Activated T-helper 1 cell treated with Interleukin-2 at 50 U/mL for 16 hours (primary cell): ENCODE data around the gene ABHD12.
"Not testable (repeated sequence)": the region's sequence is repeated elsewhere in the genome, so short reads cannot be mapped to it uniquely, and the experiment has no call there.

Experiments
- DNase-seq: peaks from one replicate; pipeline ENCODE4 v3.0.0-alpha.2; 2020; ENCODE audit warnings: low read depth

The ABHD12 gene

DNA sequence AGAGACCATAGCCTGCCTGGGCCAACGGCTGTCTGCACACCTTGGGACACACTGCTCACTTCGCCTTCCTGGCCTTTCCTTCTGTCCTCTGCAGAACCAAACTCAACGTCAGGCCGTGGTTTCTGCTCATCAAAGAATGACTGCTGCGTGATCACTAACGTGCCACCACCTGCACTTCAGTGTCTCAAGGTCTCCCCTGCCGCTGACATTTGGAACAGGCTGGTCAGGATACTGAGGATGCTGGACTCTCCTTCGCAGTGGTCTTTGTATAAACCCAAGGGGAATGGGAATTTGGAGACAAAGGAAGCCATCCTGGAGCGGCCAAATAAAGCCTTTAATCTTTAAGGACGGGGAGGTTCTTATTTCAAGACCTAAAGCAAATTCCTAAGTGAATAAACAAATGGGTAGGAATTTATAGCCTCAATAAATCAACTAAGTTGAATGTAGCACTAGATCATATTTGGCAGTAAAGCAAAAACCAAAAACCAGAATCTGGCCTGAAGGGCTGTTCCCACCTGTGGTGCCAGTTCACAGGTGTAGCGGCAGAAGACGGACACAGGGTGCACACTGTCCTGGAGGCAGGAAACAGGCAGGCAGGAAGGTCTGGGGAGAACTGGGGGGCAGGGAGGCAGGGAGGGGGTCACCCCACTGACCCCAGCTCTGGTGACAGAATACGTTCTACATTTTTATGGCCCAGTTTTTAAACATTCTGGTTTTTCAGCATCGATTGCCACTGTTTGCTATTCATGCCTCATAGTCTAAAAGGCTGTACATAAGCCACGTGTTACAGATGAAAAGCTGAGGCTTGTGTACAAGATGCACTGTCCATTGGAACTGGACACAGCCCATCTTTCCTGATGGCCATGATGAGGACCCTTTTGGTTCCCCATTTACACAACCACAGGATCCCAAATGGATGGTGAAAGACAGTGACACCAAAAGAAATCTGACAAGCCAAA is 36.6 kb downstream of the ABHD12 start:
- DNase-seq: no peak

DNA sequence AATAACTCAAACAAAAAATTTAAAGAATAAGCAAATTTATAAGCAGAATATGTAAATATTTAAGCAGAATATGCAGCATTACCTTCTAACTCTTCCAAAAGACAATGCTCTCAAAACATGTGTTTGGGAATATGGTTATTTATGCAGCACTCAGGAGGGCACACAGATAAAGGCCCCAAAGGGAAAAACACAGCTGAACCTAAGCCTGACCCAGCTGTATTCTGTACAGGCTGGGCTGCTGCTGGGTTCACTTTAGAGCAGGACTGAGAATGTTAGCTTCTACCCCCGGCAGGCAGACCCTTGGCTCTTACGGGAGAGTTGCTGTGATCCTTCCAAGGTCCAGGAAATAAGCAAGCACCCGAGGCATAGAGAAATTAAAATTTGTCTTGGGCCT is 37.3 kb downstream of the ABHD12 start:
- no peak for DNase-seq

DNA sequence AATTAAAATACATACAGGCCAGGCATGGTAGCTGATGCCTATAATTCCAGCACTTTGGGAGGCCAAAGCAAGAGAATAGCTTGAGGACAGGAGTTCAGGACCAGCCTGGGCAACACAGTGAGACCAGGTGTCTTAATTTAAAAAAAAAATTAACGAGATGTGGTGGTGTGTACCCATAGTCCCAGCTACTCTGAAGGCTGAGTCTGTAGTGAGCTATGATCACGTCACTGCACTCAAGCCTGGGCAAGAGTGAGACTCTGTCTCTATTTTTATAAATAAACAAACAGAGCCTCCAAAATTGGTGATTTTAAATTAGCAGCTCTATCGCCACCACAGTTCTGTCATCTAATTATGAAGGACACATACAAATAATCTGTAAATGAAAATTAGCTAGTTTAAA is 37.9 kb downstream of the ABHD12 start:
- no peak for DNase-seq

DNA sequence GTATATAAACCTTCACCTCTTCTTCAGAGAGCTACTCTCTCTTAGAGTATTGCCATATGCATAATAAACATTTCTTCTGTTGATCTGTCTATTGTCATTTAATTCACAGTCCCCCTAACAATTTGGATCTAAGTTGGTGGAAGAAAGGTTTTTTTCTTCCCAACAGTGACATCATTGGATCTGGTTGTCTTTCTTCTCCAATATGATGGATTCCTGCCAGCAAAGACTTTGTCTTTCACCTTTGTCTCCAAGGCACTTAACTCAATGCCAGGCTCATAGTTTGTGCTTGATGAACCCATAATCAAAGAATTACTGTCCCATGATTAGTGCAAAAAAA is 39.6 kb downstream of the ABHD12 start:
- no peak for DNase-seq

DNA sequence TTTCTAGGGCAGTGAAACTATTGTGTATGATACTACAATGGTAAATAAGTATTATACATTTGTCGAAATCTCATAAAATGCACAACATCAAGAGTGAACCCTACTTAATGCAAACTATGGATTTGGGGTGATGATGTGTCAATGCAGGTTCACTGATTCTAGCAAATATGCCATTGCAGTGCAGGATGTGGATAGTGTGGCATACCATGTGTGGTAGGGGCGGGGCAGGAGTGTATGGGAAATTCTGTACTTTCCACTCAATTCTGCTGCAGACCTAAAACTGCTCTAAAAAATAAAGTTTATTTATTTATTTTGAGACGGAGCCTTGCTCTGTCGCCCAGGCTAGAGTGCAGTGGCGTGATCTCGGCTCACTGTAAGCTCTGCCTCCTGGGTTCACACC is 44.3 kb downstream of the ABHD12 start:
- no peak for DNase-seq

DNA sequence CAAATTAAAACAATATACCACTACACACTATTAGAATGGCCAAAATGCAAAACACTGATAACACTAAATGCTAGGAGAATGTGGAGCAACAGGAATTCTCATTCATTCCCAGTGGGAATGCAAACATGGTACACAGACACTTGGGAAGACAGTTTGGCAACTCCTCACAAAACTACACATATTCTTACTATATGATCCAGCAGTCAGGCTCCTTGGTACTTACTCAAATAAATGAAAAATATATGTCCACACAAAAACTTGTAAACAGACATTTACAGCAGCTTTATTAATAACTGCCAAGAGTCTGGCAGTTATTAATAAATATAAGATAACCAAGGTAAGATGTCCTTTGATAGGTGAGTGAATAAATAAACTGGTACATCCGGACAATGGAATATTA is 44.9 kb downstream of the ABHD12 start:
- DNase-seq: no peak

DNA sequence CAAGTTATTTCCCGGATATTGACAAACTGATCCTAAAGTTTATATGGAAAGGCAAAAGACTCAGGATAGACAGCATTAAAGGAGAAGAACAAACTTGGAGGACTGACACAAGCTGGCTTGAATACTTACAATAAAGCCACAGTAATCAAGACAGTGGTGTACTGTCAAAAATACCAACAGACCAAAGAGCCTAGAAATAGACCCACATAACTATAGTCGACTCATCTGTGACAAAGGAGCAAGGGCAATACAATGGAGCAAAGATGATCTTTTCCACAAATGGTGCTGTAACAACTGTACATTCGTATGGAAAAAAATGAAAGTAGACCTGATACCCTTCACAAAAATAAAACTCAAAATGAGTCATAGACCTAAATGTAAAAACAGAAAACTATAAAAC is 46.0 kb downstream of the ABHD12 start:
- DNase-seq: no peak

DNA sequence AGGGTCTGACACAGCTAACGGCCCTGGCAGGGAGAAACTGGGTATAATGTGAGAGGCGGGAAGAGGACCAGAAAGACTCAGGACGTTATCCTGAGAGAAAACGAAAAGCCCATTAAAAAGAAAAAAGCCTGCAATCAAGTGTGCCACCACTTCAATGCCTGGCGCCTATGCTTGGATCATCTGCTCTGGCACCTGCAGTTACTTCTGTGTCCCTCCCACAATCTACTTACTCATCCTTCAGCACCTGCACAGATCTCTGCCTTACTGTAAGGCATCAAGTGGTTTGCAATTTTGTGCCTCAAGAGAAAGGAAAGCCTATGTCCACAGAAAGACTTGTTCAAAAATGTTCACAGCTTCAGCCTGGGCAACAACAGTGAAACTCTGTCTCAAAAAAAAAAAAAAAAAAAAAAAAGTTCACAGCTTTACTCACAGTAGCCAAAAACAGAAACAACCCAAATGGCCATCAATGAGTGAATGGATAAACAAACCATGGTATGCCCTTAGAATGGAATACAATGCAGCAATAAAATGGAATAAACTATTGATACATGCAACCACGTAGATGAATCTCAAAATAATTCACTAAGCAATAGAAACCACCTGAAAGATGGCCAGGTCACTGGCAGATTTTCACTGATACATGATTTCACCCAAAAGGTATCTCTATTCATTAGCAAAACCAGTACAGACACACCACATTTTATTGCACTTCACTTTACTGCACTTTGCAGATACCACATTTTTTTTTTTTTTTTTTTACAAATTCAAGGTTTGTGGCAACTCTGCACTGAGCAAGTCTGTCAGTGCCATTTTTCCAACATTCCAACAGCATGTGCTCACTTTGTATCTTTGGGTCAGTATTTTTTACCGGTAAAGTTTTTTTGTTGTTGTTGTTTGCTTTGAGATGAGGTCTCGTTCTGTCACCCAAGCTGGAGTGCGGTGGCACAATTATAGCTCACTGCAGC is 48.6 kb downstream of the ABHD12 start:
- DNase-seq: no peak

DNA sequence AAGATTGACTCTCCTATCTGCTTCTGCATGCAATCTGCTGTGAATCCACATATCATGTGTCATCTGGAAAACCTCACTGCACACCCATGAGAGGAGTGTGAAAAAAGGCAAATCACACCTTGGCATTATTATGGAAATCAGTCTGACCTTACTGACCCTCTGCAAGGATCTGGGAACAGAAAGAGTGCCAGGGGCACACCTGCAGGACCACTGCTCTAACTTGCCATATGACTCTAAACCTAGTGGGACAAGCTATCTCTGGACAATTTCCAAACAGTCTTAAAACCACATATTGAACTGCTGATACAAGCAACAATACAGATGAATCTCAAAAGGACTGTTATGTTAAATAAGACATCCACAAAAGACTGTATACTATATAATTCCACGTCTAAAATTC is 50.3 kb downstream of the ABHD12 start:
- DNase-seq: no peak

DNA sequence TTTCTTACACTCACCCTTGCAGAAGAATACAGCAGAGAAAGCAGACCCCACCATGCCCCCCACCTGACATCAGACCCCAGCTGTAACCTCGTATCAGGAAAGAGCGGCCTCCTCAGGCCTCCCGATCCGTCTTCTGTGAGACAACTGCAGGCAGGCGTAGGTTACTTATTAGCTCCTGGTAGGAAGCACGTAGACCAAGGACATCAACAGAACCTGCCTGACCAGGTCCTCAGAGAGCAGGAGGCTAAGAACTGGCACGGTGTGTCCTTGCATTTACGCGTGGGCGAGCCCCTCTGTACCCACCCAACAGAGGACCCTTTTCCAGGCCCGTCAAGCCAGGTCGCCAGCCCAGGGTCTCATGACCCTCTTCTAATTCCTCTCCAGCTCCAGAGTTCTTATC is 51.0 kb downstream of the ABHD12 start:
- no peak for DNase-seq

DNA sequence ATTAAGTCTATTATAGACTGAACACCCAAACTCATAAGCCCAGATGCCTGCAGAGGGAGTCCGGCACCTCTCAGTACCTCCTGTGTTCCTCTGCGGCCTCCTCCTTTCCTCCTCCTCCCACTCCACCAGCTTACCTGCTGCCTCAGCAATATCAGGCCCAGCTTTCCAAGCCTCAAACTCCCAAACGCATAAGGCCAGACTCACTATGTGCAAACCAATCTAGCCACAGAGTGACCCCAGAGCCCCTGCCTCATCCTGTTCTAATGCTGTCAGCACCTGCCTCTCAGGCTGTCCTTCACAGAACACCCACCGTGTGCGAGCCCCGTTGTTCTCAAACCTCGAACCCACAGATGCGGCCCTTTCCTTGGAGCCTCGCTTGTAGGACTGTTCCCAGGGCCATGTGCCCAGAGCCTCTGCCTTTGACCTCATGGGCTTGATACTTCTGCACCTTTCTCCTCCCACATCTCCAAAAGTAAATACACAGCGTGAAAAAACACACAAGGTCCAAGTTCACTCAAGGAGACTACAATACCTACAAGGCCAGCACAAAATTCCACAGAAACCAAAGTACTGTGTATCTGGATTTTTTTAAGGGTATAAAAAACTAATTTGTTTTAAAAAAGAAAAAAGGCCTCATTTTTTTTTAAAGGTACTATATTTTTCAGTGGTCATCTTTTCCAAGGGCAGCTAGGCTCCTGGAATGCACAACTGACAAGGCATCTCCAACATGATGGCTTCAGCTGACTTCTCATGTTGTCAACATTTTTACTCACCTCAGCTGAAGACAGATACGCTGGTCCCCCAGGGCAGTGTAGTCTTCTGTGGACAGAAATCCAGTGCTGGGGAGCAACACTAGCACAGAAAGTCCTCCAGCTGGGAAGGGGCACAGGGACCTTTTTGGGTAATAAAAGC is 52.3 kb downstream of the ABHD12 start:
- no peak for DNase-seq

DNA sequence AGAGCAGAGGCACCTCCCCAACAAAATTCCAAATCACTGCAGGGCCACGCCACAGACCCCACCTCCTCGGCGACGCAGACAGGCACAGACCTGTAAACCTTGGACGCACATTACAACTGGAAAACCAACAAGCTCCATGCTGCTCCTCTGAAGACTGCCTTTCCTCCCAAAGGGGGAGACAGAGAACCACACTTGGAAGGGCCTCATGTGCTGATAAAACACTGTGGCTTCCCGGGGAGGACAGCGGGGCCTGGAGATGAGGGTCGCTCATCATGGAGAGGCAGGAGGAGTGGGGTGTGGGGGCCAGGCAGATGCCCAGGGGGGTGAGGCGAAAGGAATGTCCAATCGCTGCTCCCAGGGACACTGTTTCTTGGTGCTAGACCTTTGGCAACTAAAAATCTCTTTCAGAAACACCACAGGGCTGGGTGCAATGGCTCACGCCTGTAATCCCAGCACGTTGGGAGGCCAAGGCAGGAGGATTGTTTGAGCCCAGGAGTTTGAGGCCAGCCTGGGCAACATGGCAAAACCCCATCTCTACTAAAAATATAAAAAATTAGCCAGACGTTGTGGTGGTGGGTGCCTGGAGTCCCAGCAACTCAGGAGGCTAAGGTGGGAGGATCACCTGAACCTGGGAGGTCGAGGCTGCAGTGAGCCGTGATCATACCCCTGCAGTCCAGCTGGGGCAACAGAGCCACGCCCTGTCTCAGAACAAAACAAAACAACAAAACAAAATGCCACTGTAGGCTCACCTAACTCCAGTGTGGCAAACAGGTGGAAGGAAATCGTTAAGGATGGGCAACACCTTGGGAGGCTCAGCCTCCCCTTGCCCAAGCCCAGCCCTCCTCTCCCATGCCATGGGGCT is 53.8 kb downstream of the ABHD12 start:
- DNase-seq: no peak

DNA sequence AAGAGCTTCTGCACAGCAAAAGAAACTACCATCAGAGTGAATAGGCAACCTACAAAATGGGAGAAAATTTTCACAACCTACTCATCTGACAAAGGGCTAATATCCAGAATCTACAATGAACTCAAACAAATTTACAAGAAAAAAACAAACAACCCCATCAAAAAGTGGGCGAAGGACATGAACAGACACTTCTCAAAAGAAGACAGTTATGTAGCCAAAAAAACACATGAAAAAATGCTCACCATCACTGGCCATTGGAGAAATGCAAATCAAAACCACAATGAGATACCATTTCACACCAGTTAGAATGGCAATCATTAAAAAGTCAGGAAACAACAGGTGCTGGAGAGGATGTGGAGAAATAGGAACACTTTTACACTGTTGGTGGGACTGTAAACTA is 55.7 kb downstream of the ABHD12 start:
- not testable (repeated sequence) for DNase-seq

DNA sequence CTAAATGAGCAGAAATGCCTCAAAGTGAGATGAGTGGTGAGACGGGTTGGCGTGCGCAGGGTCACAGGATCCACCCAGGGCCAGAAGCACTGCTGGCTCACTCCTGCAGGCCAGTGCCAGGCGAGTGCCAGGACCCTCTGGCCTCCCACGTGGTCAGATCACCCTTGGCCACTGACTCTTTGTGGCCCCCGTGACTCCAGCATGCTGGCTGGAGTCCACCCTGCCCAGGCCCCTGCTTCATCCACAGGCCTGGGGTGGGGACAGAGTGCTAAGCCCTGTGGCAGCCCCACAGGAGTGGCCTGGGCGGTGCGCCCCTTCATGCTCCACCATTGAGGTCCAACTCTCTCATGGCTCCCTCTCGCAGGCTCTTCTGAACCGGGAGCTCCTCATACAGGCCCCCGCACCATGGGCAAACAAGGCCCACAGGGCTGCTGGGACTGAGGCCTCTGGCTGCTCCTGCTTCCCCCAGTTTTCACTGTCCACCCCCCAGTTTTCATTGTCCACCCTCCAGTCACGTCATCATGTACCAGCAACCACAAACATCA is 61.6 kb downstream of the ABHD12 start:
- DNase-seq: no peak

DNA sequence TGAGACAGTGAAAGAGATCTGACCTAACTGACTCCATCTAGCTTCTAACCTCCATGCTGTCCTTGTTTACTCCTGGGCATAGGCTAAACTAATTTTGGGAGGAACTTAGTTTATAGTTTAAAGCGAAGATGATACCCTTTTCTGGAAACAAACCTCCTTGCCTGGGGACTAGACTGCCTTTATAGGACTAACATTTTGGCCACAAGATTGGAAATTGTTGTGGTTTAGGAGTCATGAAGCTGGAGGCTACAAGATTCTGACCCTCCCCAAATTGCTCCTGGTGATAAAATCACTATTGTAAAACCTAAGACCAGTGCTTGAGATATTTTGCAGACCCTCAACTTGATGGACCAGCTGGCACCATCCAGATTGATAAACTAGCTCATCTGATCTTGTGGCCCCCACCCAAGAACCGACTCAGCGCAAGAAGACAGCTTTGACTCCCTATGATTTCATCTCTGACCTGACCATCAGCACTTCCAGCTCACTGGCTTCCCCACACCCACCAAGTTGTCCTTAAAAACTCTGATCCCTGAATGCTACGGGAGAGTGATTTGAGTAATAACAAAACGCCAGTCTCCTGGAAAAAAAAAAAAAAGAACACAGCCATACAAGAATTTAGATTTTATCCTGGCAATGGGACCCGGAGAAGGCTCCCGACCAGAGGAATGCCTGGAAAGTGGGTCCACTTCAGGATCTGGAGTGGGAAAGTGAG is 63.0 kb downstream of the ABHD12 start:
- no peak for DNase-seq

DNA sequence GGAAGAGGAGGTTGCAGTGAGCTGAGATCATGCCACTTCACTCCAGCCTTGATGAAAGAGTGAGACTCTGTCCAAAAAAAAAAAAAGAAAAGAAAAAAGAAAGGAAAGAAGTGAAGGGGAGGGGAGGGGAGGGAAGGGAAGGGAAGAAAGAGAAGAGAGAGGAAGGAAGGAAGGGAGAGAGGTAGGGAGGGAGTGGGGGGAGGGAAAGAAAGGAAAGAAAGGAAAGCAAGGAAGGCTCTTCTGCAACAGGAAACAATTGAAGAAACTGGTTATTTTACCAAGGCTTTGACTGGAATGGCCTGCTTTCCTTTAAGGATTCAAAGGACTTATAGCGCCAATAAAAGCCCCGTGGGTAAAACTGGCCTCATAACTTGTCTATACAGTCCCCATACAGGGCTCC is 64.6 kb downstream of the ABHD12 start:
- DNase-seq: no peak

DNA sequence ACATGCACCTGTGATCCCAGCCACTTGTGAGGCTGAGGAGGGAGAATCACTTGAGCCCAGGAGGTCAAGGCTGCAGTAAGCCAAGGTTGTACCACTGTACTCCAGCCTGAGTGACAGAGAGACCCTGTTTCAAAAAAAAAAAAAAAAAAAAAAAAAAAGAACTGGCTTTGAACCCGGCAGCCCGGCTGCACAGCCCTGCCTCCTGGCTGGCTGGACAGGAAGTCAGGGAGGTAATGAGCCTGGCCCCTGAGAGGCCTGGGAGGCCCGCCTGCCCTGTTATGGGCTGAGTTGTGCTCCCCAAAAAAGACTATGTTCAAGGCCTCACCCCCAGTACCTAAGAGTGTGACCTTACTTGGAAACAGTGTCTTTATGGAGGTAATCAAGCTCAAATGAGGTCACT is 65.6 kb downstream of the ABHD12 start:
- DNase-seq: no peak

DNA sequence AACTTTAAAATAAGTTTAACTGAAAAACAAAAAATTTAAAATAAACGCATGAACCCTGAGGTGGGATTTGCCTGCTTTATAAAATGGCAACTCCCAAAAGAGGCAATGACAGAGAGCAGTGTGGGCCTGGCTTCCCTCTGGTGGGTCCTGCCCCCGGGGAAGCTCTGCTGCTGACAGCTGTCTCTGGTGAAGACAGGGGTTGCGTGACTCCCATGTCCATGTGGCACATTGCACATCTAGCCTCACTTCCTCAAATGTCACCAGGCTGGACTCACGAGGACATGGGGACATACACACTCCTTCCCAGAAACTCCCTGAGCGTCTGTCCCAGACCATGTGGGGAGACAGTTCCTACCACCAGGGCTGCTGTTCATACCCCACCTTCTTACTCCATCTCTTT is 66.2 kb downstream of the ABHD12 start:
- DNase-seq: no peak

DNA sequence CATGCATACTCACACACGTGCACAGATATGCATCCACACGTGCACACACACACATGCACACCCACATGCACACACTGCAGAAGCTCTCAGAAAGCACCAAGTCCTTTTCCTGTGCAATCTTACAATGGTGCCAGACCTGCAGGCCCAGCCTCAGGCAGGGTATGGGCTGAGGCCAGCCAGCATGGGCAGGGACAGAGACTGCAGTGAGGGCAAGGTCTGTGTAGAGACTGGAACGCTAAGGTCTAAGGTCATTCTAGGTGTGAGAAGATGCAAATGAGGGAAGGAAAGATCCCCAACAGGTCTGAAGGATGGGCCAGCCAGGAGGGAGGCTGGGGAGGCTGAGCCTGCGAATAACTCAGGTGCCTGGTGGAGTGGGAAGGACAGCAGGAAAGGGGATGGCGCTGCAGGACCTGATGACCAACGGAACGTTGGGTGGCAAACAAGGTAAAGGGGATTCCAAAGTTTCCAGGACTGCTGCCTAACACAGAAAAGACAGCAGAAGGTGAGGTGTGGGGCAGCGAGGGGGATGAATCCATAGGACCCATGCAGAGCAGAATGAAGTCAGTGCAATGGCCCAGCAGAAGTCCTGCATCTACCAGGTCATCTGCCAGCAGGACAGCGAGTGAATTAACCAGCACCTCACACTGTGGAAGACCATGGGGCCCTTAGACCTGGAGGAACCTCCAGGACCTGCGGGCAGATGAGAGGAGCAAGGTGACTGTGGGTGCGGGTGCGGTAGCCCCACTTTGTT is 67.0 kb downstream of the ABHD12 start:
- no peak for DNase-seq
